Measurements from ENCODE around the gene SPANXD.

DNA sequence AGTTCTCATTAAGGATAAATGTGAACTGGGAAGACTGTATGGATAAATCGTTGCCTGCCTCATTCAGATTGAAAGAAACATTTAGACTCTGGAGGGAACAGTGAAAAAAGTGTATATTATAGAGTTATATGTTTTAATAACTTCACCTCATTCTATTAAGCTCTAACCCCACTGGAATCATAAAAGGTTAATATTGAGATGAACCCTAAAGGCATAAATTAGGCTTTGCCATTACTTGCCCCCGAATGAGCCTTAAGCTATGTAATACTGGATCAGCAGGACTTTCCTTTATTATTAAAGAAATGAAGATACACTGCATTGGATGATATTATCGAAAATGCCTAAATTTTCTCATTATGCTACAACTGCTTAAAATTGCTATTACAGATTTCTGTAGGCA, 44.1 kb upstream of the SPANXD start:
- TF ChIP-seq, protein P1, sequence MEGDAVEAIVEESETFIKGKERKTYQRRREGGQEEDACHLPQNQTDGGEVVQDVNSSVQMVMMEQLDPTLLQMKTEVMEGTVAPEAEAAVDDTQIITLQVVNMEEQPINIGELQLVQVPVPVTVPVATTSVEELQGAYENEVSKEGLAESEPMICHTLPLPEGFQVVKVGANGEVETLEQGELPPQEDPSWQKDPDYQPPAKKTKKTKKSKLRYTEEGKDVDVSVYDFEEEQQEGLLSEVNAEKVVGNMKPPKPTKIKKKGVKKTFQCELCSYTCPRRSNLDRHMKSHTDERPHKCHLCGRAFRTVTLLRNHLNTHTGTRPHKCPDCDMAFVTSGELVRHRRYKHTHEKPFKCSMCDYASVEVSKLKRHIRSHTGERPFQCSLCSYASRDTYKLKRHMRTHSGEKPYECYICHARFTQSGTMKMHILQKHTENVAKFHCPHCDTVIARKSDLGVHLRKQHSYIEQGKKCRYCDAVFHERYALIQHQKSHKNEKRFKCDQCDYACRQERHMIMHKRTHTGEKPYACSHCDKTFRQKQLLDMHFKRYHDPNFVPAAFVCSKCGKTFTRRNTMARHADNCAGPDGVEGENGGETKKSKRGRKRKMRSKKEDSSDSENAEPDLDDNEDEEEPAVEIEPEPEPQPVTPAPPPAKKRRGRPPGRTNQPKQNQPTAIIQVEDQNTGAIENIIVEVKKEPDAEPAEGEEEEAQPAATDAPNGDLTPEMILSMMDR (IDR thresholded peaks at IDR 0.05): no peak
- TF ChIP-seq POLR2A (IDR thresholded peaks at IDR 0.05): no peak

Measured in right lobe of liver (tissue), 4 donors.